Loucy (cell line): Measurements from ENCODE around the gene DLGAP3.

Experiments used
- H2AFZ ChIP-seq: fragments of 200-600 bp; sonication (generic); 2 replicates; pipeline ENCODE4 v1.6.0; 2016; ENCODE audit warnings: antibody characterized with exemption, mild to moderate bottlenecking, low read length, moderate library complexity
- H3F3A ChIP-seq: fragments of 200-600 bp; 2 replicates; pipeline ENCODE4 v1.6.0; 2016; ENCODE audit warnings: antibody characterized with exemption, low read depth, mild to moderate bottlenecking
- H3K27me3 ChIP-seq: fragments of 200-600 bp; sonication (generic); 2 replicates; pipeline ENCODE4 v1.6.1; 2014; ENCODE audit warnings: low read length, mild to moderate bottlenecking; ENCODE audit not compliant: insufficient read depth, poor library complexity, severe bottlenecking
- H3K36me3 ChIP-seq: fragments of 200-600 bp; sonication (generic); 2 replicates; pipeline ENCODE4 v1.6.1; 2016; ENCODE audit warnings: low read length; ENCODE audit not compliant: insufficient read depth
- H3K4me1 ChIP-seq: fragments of 200-600 bp; sonication (generic); 2 replicates; pipeline ENCODE4 v1.5.1; 2014; ENCODE audit warnings: low read length, mild to moderate bottlenecking; ENCODE audit not compliant: insufficient read depth, poor library complexity, severe bottlenecking
- H3K4me2 ChIP-seq: fragments of 200-600 bp; sonication (generic); 2 replicates; pipeline ENCODE4 v1.6.0; 2014; ENCODE audit warnings: antibody characterized with exemption, low read length, low read depth, mild to moderate bottlenecking; ENCODE audit not compliant: poor library complexity, severe bottlenecking
- H3K4me3 ChIP-seq: fragments of 200-600 bp; sonication (generic); 2 replicates; pipeline ENCODE4 v1.5.1; 2014; ENCODE audit warnings: low read length, mild to moderate bottlenecking, mixed read lengths; ENCODE audit not compliant: poor library complexity, severe bottlenecking
- H3K79me2 ChIP-seq: fragments of 200-600 bp; sonication (generic); 2 replicates; pipeline ENCODE4 v1.6.1; 2014; ENCODE audit warnings: low read length; ENCODE audit not compliant: insufficient read depth
- H3K9ac ChIP-seq: fragments of 200-600 bp; sonication (generic); 2 replicates; pipeline ENCODE4 v1.6.0; 2014; ENCODE audit warnings: mild to moderate bottlenecking, low read depth, low read length, moderate library complexity; ENCODE audit not compliant: poor library complexity, severe bottlenecking
- H3K9me2 ChIP-seq: fragments of 200-600 bp; sonication (generic); replicated peaks from 2 replicates; pipeline ENCODE4 v1.6.1; 2016; ENCODE audit warnings: low read depth, low read length, mixed read lengths
- H3K9me3 ChIP-seq: fragments of 200-600 bp; sonication (generic); 2 replicates; pipeline ENCODE4 v1.6.1; 2014; ENCODE audit warnings: mild to moderate bottlenecking, antibody characterized with exemption, low read length, low read depth; ENCODE audit not compliant: insufficient read depth
- H4K20me1 ChIP-seq: fragments of 200-600 bp; sonication (generic); 2 replicates; pipeline ENCODE4 v1.6.0; 2014; ENCODE audit warnings: antibody characterized with exemption, low read length, mild to moderate bottlenecking; ENCODE audit not compliant: insufficient read depth, poor library complexity, severe bottlenecking
- EZH2phosphoT487 ChIP-seq: fragments of 200-600 bp; IDR thresholded peaks from 2 replicates; pipeline ENCODE4 v1.6.1; 2018; ENCODE audit warnings: antibody characterized with exemption, mild to moderate bottlenecking, moderate library complexity, borderline replicate concordance
- TF ChIP-seq, protein P1 (sequence below): fragments of 200-600 bp; sonication (generic); conservative IDR thresholded peaks from 2 replicates; pipeline ENCODE4 v1.5.1; 2014; ENCODE audit warnings: mild to moderate bottlenecking, antibody characterized with exemption, low read length

Gene DLGAP3

GRCh38 chr1:34929497-34929852, at the start of gene DLGAP3:
DLGAP3 (minus strand) TSS chr1:34929650; CDS start chr1:34905383, 24,267 bp downstream.
- H2AFZ ChIP-seq: no peak within 1 kb of the TSS
- peak within 1 kb of the TSS; percentile 65 for H3K4me3 ChIP-seq
- H3F3A ChIP-seq: no peaks in the 10 kb centered on the region
- no peaks in the 10 kb centered on the region for H4K20me1 ChIP-seq
- no peaks in the 10 kb centered on the region for H3K36me3 ChIP-seq
- H3K4me1 ChIP-seq: no peaks in the 10 kb centered on the region
- H3K4me2 ChIP-seq: peak within 1 kb of the TSS; percentile 60
- H3K9ac ChIP-seq: no peak within 1 kb of the TSS
- H3K9me3 ChIP-seq: no peaks in the 10 kb centered on the region
- H3K79me2 ChIP-seq: no peaks in the 10 kb centered on the region
- no peaks in the 10 kb centered on the region for H3K27me3 ChIP-seq
- no peaks in the 10 kb centered on the region for H3K9me2 ChIP-seq
- TF ChIP-seq, protein P1, sequence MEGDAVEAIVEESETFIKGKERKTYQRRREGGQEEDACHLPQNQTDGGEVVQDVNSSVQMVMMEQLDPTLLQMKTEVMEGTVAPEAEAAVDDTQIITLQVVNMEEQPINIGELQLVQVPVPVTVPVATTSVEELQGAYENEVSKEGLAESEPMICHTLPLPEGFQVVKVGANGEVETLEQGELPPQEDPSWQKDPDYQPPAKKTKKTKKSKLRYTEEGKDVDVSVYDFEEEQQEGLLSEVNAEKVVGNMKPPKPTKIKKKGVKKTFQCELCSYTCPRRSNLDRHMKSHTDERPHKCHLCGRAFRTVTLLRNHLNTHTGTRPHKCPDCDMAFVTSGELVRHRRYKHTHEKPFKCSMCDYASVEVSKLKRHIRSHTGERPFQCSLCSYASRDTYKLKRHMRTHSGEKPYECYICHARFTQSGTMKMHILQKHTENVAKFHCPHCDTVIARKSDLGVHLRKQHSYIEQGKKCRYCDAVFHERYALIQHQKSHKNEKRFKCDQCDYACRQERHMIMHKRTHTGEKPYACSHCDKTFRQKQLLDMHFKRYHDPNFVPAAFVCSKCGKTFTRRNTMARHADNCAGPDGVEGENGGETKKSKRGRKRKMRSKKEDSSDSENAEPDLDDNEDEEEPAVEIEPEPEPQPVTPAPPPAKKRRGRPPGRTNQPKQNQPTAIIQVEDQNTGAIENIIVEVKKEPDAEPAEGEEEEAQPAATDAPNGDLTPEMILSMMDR: no peak
- TF ChIP-seq EZH2phosphoT487: no peak

GRCh38 chr1:34978921-34979320, 49.5 kb upstream of the DLGAP3 start:
- Histone ChIP-seq H3K9ac (no peak overlapping the region), H3K79me2 (peaks cover 24% of the 10 kb centered on the region), H2AFZ (no peak overlapping the region), H3K4me1 (peaks cover 27% of the 10 kb centered on the region), H3K27me3 (no peaks in the 10 kb centered on the region), H3K4me2 (no peak overlapping the region), H3K36me3 (no peaks in the 10 kb centered on the region), H3K4me3 (no peak overlapping the region), H3F3A (no peaks in the 10 kb centered on the region), H3K9me2 (no peaks in the 10 kb centered on the region), H4K20me1 (peaks cover 4% of the 10 kb centered on the region), H3K9me3 (no peaks in the 10 kb centered on the region)
- no peak for TF ChIP-seq EZH2phosphoT487
- TF ChIP-seq, protein P1: no peak

DNA sequence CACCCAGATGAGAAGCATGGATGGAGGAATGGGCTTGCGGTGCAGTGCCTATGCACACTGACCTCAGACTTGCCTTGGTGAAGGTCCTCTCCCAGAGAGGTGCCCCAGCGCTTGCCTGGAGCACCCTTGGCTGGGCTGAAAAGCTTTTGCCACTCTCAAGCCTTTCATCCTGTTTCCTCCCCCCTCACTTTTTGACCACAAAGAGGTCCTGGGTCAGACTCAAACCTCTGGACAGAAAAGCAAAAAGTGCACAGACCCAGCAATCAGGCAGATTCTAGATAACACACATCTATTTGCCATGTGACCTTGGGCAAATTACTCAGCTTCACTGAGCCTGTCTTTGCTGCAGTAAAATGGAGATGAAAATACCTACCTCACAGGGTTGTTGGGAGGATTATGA, 48.4 kb upstream of the DLGAP3 start:
- Histone ChIP-seq H3K4me3 (no peak overlapping the region), H3K9me3 (no peaks in the 10 kb centered on the region), H3K9me2 (no peaks in the 10 kb centered on the region), H4K20me1 (no peaks in the 10 kb centered on the region), H3K36me3 (no peaks in the 10 kb centered on the region), H2AFZ (no peak overlapping the region), H3K27me3 (no peaks in the 10 kb centered on the region), H3K4me2 (peak overlapping the region; percentile 20), H3K9ac (no peak overlapping the region), H3F3A (no peaks in the 10 kb centered on the region), H3K79me2 (peaks cover 13% of the 10 kb centered on the region; the same call in 1 of the 2 replicates), H3K4me1 (peaks cover 21% of the 10 kb centered on the region)
- TF ChIP-seq EZH2phosphoT487: no peak
- TF ChIP-seq, protein P1: no peak
